ENCODE results near the gene TMEM41B.
"Not testable (repeated sequence)": the region's sequence is repeated elsewhere in the genome, so short reads cannot be mapped to it uniquely, and the experiment has no call there.

The TMEM41B gene

GRCh38 chr11:9259981-9260837 lies 54.2 kb downstream of the TMEM41B start:
- DNase-seq (ENCODE audit: low spot score) = no peak

GRCh38 chr11:9258279-9258678 lies 56.1 kb downstream of the TMEM41B start:
- not testable (repeated sequence) for DNase-seq (ENCODE audit: low spot score)

- no peak for DNase-seq (ENCODE audit: low spot score)
These were observed 60.0 kb downstream of the TMEM41B start for GRCh38 chr11:9254416-9254815.

GRCh38 chr11:9253086-9253485 lies 61.3 kb downstream of the TMEM41B start:
- DNase-seq (ENCODE audit: low spot score) = no peak

GRCh38 chr11:9251311-9251710 lies 63.1 kb downstream of the TMEM41B start:
- DNase-seq (ENCODE audit: low spot score) = peak; percentile 14

GRCh38 chr11:9250139-9250582 lies 64.2 kb downstream of the TMEM41B start:
- DNase-seq (ENCODE audit: low spot score) = peak; percentile 60

GRCh38 chr11:9249252-9249651 lies 65.1 kb downstream of the TMEM41B start:
- DNase-seq (ENCODE audit: low spot score) = no peak

- no peak for DNase-seq (ENCODE audit: low spot score)
These were observed 66.5 kb downstream of the TMEM41B start for GRCh38 chr11:9247863-9248262.

- not testable (repeated sequence) for DNase-seq (ENCODE audit: low spot score)
These were observed 78.2 kb downstream of the TMEM41B start for GRCh38 chr11:9236242-9236641.

GRCh38 chr11:9232482-9232881 lies 81.9 kb downstream of the TMEM41B start:
- no peak for DNase-seq (ENCODE audit: low spot score)

GRCh38 chr11:9231848-9232177 lies 82.6 kb downstream of the TMEM41B start:
- peak; percentile 5 for DNase-seq (ENCODE audit: low spot score)
